HG02840 (cell line): ENCODE measurements around the gene WFDC10B.
"Not testable (repeated sequence)": the region's sequence is repeated elsewhere in the genome, so short reads cannot be mapped to it uniquely, and the experiment has no call there.

ENCODE experiments used
- ATAC-seq: cut with Tn5 transposase; IDR thresholded peaks from one replicate; pipeline ENCODE4 v1.9.1; 2021; ENCODE audit warnings: mild to moderate bottlenecking, moderate library complexity, moderate number of reproducible peaks; ENCODE audit not compliant: unreplicated experiment, low FRiP score

Gene WFDC10B

GRCh38 chr20:45704969-45705637, at the start of gene WFDC10B:
Gene WFDC10B (minus strand): TSS chr20:45705019. CDS start chr20:45685992, 19,027 bp downstream.
- ATAC-seq, result no peak

GRCh38 chr20:45752746-45753145, 47.9 kb upstream of the WFDC10B start:
- ATAC-seq, result no peak

DNA sequence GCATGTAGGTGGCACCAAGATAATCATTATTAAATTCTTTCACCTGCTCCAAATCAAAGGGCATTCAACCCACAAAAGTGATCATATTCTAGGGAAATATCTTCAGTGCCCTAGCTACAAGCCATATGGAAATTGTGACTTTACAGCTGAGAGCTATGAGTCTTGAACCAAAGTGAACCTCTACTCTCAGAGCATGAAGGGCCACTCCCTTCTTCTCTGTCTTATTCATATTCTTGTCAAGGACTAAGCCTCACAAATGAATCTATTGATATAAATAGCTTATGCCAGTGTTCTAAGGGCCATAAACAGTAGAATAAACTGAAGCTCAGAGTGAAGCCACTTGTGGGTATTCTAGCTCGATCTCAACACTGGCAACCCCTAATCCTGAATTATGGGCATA, 46.9 kb upstream of the WFDC10B start:
- ATAC-seq, result no peak

DNA sequence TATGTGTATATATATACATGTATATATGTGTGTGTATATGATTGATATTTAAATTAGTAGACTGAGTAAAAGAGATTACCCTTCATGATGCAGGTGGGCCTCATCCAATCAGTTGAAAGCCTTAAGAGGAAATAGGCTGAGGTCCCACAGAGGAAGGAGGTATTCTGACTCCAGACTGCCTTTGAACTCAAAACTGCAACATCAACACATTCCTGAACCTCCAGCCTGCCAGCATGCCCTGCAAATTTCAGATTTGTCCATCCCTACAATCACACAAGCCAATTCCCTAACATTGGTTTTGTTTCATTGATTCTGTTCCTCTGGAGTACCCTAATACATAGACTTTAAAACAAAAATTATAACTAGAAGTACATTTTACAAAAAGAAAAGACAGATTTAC, 40.2 kb upstream of the WFDC10B start:
- no peak for ATAC-seq

DNA sequence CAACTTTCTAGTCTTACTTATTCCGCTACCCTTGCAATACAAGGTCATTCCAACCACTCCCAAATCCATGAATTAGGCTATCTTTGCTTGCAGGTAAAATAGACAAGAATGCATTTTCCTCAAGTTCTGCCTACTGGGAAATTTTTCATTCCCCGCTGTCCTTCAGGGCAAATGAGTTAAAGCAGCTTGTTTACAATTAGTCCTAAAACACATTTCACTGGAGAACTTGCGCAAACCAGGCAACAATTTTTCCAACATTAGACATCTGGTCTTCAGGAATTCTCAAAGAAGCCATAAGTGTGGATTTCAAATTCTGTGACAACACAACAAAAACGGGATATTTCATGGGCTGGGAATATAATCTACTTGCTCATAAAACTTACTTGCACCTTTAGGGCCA, 37.8 kb upstream of the WFDC10B start:
- ATAC-seq, result no peak

GRCh38 chr20:45735988-45736387, 31.2 kb upstream of the WFDC10B start:
- ATAC-seq, result no peak

DNA sequence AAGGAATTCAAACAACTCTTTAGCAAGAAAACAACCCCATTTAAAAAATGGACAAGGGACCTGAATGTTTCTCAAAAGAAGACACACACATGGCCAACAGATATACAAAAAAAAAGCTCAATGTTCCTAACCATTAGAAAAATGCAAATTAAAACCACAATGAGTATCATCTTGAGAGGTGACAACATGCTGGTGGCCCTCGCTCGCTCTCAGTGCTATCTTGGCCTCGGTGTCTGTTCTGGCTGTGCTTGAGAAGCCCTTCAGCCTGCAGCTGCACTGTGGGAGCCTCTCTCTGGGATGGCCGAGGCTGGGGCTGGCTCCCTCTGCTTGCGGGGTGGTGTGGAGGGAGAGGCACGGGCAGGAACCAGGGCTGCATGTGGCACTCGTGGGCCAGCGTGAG, 30.7 kb upstream of the WFDC10B start:
- ATAC-seq, result no peak

DNA sequence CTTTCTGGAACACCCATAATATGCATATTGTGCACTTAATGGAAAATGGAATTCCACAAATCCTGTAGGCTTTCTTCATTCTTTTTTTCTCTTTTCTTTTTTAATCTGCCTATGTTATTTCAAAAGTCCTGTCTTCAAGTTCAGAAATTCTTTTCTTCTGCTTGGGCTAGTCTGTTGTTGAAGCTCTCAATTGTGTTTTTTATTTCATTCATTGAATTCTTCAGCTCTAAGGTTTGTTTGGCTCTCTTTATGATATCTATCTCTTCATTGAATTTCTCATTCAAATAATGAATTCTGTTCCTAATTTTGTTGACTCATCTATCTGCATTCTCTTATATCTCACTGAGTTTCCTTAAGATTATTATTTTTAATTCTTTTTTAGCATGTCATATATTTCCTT, 27.4 kb upstream of the WFDC10B start:
- ATAC-seq, result no peak

- ATAC-seq, result no peak
These were observed 22.2 kb upstream of the WFDC10B start for GRCh38 chr20:45727044-45727443.

- no peak for ATAC-seq
These were observed 20.3 kb upstream of the WFDC10B start for GRCh38 chr20:45725134-45725533.

DNA sequence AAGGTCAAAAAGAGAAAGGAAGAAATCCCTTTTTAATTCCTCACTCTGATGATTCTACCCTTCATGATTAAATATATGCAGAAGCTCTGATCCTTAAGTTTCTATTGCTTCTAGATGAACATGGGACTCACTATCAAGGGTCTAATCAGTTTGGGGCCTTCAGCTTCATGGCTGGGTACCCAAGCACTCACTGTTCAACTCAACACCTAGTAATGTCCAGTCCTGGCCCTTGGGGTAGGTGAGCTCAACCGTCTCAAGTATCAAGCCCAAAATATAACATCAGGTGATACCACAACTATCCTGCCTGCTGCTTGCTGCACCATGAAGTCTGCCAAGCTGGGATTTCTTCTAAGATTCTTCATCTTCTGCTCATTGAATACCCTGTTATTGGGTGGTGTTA, 17.2 kb upstream of the WFDC10B start, which contains the start of gene SPINT4:
SPINT4 (plus strand) TSS at position 301 of the 400 bp plus-strand sequence; CDS start at position 322, 21 bp downstream.
- no peak for ATAC-seq

- ATAC-seq, result not testable (repeated sequence)
These were observed 11.4 kb upstream of the WFDC10B start for GRCh38 chr20:45716141-45716688.

DNA sequence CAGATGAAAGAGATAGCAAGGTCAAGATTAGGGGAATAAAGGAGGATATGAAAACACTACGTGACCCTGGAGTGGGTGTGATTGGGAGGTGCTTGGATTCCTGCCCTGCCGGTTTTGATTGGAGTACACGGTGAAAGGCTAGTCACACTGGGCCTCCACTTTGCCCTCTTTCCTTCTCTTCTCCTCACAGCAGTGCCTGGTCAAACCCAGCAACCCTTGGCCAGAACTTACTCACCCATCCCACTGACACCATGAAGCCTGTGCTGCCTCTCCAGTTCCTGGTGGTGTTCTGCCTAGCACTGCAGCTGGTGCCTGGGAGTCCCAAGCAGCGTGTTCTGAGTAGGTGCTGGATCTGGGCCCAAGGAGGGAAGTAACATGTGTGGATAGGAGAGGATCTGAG, 2.9 kb downstream of the WFDC10B start, which contains the start of gene WFDC13:
WFDC13 (plus strand) TSS at position 166 of the 400 bp plus-strand sequence; CDS start at position 252, 86 bp downstream.
- no peak for ATAC-seq

- no peak for ATAC-seq
These were observed 3.7 kb downstream of the WFDC10B start for GRCh38 chr20:45701104-45701503.

DNA sequence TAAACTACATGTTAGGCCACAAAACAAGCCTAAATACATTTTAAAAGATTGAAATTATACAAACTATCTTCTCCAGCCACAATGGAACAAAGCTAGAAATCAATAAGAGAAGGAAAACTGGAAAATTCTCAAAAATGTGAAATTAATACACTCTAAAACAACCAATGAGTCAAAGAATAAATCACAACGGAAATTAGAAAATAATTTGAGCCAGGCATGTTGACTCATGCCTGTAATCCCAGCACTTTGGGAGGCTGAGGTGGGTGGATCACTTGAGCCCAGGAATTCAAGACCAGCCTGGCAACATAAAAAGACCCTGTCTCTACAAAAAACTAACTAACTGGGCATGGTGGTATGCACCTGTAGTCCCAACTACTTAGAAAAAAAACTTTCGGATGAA, 9.3 kb downstream of the WFDC10B start:
- ATAC-seq, result no peak

GRCh38 chr20:45693346-45693745, 11.5 kb downstream of the WFDC10B start:
- ATAC-seq, result not testable (repeated sequence)

GRCh38 chr20:45685896-45686295, 18.9 kb downstream of the WFDC10B start:
- ATAC-seq, result no peak

DNA sequence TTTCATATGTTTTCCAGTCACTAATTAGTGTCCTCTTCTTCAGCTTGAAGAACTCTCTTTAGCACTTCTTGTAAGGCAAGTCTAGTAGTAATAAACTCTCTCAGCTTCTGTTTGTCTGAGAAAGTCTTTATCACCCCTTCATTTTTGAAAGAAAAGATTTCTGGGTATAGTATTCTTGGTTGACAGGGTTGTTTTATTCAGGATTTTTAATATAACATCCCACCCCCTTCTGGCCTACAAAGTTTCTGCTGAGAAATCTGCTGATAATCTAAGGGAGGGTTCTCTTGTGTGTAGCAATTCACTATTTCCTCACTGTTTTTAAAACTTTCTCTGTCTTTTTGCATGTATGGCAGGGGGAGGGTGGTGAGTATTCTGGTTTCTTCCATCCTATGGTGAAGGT, 25.2 kb downstream of the WFDC10B start:
- ATAC-seq, result no peak

DNA sequence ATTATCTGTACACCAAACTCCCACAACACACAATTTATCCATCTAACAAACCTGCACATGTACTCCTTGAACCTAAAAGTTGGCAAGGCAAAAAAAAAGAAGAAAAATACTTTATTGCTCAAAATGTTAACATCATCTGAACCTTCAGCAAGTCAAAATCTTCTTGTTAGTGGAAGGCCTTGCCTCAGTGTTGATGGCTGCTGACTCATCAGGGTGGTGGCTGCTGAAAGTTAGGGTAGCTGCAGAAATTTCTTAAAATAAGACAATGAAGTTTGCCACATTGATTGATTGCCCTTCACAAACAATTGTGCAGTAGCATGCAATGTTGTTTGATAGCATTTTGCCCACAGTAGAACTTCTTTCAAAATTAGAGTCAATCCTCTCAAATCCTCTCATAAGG, 32.1 kb downstream of the WFDC10B start:
- no peak for ATAC-seq

GRCh38 chr20:45670139-45670538, 34.7 kb downstream of the WFDC10B start, which contains the start of gene WFDC11:
Gene WFDC11 (minus strand): TSS chr20:45670239. CDS start chr20:45650600, 19,639 bp downstream.
- ATAC-seq, result no peak

DNA sequence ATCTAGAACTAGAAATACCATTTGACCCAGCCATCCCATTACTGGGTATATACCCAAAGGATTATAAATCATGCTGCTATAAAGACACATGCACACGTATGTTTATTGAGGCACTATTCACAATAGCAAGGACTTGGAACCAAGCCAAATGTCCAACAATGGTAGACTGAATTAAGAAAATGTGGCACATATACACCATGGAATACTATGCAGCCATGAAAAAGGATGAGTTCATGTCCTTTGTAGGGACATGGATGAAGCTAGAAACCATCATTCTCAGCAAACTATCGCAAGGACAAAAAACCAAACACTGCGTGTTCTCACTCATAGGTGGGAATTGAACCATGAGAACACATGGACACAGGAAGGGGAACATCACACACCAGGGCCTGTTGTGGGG, 47.8 kb downstream of the WFDC10B start:
- not testable (repeated sequence) for ATAC-seq

DNA sequence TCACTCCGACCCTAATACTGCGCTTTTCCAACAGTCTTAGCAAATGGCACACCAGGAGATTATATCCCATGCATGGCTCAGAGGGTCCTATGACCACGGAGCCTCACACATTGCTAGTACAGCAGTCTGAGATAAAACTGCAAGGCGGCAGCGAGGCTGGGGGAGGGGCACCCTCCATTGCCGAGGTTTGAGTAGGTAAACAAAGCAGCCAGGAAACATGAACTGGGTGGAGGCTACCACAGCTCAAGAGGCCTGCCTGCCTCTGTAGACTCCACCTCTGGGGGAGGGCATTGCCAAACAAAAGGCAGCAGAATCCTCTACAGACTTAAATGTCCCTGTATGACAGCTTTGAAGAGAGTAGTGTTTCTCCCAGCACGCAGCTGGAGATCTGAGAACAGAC, 53.1 kb downstream of the WFDC10B start:
- not testable (repeated sequence) for ATAC-seq
